Stimulated activated effector memory CD8-positive, alpha-beta T cell treated with anti-CD3 and anti-CD28 coated beads, Interleukin-12 subunit alpha, Interleukin-12 subunit beta, amount 100 ng/mL, for 72 hours (primary cell): ENCODE results near the gene ZNF516.

Experiments
- ATAC-seq: fragments of 150-1000 bp; cut with Tn5 transposase; 2 replicates; pipeline ENCODE4 v1.10.0; 2021
- DNase-seq, 2 donors: peaks; one replicate each; pipeline ENCODE4 v3.0.0; 2021 to 2022; ENCODE audit warnings: low spot score in 2 of 2
- H3K27ac Mint-ChIP-seq: one replicate; pipeline ENCODE4 v1.8.0; 2022; ENCODE audit warnings: mild to moderate bottlenecking, mixed read lengths
- H3K36me3 Mint-ChIP-seq: one replicate; pipeline ENCODE4 v1.8.0; 2022; ENCODE audit warnings: mild to moderate bottlenecking, mixed read lengths
- H3K4me1 Mint-ChIP-seq: one replicate; pipeline ENCODE4 v1.8.0; 2022; ENCODE audit warnings: mixed read lengths
- H3K4me3 Mint-ChIP-seq: one replicate; pipeline ENCODE4 v1.8.0; 2022; ENCODE audit warnings: mild to moderate bottlenecking, mixed read lengths
- H3K9me3 Mint-ChIP-seq: one replicate; pipeline ENCODE4 v1.8.0; 2022; ENCODE audit warnings: mixed read lengths

ZNF516 gene

DNA sequence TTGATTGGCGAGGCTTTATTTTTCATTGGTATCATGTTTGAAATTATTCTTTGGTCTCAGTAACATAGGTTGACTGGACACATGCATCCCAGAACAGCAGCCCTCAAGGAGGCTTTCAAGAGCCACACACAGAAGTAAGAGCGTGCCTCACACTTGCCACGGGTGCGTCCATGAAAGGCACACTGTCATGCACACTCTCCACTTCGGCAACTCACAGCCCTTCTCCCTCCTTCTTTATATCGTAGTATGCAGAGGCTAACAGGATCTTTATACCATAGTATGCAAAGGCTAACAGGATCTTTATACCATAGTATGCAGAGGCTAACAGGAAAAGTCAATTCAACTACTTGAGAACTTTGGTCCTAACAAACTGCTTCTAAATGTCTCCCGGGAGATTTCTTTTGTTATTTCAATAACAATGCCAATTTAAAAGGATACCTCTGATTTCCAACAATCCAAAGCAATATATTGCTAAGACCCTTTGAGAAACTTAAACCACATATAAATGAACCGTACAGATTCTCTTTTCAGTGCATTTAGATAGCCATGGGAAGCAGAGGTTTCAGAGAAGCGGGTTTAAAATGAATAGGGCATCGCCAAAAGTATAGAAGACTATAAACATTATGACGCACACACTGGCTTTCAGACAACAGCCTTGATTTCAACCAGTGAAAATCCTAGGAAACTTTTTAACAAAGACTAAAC is 26.5 kb upstream of the ZNF516 start:
- ATAC-seq (no peak), DNase-seq (no peak)
- H3K27ac Mint-ChIP-seq = no peak overlapping the region
- peaks cover 14% of the 10 kb centered on the region for H3K4me1 Mint-ChIP-seq
- no peaks in the 10 kb centered on the region for H3K36me3 Mint-ChIP-seq
- no peaks in the 10 kb centered on the region for H3K9me3 Mint-ChIP-seq
- no peak overlapping the region for H3K4me3 Mint-ChIP-seq

DNA sequence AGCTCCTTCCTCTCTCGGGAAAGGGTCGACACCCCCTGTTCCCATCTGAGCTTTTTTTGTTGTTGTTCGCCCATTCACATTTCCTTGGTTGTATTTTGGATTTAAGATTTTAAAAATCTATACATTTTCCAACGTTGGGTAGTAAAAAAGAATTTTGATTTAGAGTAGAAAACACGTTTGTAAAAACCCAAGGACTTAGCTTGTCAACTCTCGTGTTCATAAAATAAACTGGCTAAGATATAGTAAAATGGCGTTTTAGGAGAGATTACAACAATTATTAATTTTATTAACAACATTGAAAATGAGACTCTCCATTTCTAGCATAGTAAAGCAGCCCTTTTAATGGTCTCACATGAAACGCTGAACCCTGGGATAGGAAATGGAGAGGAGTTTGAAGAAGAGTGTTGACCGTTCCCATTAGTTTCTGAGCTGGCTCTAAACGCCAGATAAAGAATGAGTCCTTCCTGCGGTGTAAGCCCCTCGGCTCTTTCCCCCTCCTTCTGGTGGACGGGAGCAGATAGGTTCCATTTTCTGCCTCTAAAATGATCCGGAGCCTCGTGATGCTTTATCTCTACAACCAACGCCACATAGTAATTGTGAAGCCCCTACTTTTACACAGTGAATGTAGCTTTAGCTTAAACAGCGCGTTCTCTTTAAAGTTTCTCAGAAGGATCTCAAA is 24.0 kb upstream of the ZNF516 start:
- H3K4me3 Mint-ChIP-seq = peak overlapping the region; percentile 48
- ATAC-seq = no peak

DNA sequence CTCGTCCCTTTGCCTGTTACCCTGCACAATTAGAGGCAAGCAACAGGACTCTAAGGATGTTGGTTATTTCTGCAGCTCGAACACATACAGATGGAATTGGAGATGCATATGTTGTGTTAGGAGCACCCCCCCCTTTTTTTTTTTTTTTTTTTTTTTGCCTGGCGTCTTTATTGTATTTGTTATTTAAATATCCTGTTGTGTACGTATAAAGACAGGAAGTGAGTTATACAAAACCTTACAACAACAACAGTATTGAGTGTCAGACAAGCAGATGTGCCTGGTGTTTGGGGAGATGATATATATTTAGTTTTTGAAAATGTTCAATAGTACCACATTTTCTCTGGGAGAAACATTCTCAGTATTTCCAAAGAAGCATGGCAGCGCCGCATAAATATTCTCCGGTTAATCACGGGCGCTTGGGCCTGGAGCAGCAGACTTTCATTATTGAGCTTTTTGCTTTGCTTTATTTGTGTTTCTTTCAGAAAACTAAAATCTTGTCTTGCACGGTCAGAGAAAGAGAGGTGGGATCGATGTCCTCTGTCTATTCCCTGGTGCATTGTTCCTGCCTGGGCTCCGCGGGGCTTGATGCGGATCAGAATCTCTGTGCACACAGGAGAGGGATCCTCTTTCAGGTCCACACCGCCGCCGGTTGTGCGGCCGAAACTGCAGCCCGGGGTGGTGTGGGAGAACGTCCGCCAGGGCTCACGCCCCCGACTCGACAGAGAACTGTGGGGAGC is 23.2 kb upstream of the ZNF516 start:
- ATAC-seq = peak; percentile 28
- H3K9me3 Mint-ChIP-seq = no peaks in the 10 kb centered on the region

More for the DNA sequence above, 24.0 kb upstream of the ZNF516 start:
- Mint-ChIP-seq H3K36me3 (no peaks in the 10 kb centered on the region), H3K27ac (no peak overlapping the region), H3K4me1 (peaks cover 8% of the 10 kb centered on the region), H3K9me3 (no peaks in the 10 kb centered on the region)
- no peak for DNase-seq

DNA sequence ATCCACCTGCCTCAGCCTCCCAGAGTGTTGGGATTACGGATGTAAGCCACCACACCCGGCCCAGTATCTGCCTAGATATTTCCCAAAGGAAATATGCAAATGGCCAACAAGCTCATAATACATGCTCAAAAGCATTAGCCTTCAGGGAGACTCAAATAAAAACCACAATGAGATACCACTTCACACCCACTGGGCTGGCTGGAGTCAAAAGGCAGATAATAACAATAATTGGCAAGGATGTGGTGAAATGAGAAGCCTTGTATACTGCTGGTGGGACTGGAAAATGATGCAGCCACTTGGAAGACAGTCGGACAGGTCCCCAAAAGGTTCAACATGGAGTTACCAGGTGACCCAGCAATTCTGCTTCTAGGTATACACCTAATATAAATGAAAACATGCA is 20.5 kb upstream of the ZNF516 start:
- ATAC-seq = no peak
- H3K36me3 Mint-ChIP-seq = no peaks in the 10 kb centered on the region
- H3K4me3 Mint-ChIP-seq = no peak overlapping the region

More for the DNA sequence above, 23.2 kb upstream of the ZNF516 start:
- Mint-ChIP-seq H3K4me3 (peak overlapping the region; percentile 48), H3K27ac (no peak overlapping the region), H3K36me3 (no peaks in the 10 kb centered on the region), H3K4me1 (peaks cover 8% of the 10 kb centered on the region)
- DNase-seq = no peak

DNA sequence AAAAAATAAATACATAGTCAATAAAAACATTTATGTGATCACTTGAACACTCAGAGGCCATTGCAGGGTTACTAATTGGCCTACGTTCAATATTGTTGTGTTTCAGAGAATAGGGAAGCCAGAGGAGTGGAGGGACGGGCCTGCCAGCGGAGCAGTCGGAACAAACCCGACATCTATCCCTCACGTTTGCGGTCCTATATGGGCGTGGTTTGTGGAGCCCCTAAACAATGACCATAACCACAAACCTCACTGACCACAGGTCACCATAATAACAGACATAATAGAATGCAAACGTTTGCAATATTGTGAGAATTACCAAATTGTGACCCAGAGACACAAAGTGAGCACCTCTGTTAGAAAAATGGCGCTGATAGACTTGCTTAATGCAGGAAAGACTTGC is 19.5 kb upstream of the ZNF516 start:
- no peak for ATAC-seq
- Mint-ChIP-seq H3K27ac (no peak overlapping the region), H3K9me3 (no peaks in the 10 kb centered on the region), H3K4me3 (no peak overlapping the region), H3K36me3 (no peaks in the 10 kb centered on the region), H3K4me1 (peaks cover 8% of the 10 kb centered on the region)
- DNase-seq = no peak

More for the DNA sequence above, 20.5 kb upstream of the ZNF516 start:
- Mint-ChIP-seq H3K9me3 (no peaks in the 10 kb centered on the region), H3K27ac (no peak overlapping the region), H3K4me1 (peaks cover 8% of the 10 kb centered on the region)
- DNase-seq = no peak

DNA sequence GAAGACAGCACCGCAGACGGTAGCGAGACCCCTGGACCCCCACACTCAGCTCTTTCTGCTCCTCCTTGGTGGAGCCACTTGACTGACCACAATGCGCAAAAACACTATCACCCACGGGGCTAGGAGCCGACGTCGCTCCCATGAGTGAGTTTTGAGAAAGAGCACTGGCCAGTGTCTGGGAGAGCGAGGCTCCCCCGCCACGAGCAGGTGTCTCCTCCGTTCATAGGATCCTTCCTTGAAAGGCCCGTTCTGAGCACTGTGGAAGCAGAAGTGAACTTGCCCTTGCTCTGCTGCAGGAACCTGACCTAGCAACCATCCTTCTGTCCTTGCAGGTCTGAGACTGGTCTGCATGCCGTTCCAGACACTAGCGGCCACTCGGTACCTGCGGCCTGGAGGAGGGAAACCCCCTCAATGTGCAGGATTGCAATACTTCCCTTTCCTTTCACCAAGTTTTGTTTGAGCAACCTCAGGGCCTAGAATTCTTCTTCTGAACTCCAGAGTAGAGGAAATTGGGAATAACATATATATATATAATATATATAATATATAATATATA is 12.9 kb upstream of the ZNF516 start:
- Mint-ChIP-seq H3K27ac (no peak overlapping the region), H3K4me3 (no peak overlapping the region), H3K4me1 (no peaks in the 10 kb centered on the region), H3K36me3 (peaks cover 5% of the 10 kb centered on the region), H3K9me3 (no peaks in the 10 kb centered on the region)
- ATAC-seq = no peak
- no peak for DNase-seq

DNA sequence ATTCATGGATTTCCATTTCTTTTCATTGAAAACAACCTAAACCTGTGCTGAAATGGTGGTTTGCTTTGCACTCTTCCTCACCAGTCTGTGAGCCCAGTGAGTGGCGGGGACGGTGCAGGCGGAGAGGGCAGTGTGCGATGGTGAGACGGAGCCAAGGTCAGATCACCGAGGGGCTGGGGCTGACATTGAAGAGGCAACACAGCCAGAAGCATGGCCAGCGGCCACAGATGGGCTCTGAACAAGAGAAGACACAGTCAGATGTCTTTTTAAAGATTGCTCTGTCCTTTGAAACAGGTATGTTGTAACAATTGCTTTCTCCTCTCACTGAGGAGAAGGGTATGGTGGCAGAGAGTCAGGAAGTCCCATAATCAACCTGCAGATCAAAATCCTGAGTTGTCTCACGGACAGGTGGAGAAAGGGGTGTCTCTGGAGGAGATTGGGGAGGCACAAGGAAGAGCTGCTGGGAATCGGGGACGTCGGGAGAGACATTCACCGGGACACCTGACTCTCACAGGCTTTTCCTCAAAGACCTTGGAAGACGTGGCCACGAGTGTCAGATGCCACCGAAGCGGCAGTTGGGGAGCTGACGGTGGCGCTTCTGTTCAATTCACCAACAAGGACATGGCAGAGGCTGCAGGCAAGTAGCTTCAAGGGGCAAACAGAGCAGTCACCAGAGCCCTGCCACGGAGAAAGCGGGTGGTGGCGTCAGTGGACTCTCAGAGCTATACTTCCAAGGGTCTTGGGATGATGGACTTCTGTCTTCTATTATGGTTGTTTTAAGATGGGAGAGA is 12.1 kb upstream of the ZNF516 start:
- H3K36me3 Mint-ChIP-seq = peaks cover 5% of the 10 kb centered on the region
- no peak overlapping the region for H3K27ac Mint-ChIP-seq
- H3K4me1 Mint-ChIP-seq = no peaks in the 10 kb centered on the region
- H3K4me3 Mint-ChIP-seq = no peak overlapping the region
- H3K9me3 Mint-ChIP-seq = no peaks in the 10 kb centered on the region
- DNase-seq (no peak), ATAC-seq (no peak)

DNA sequence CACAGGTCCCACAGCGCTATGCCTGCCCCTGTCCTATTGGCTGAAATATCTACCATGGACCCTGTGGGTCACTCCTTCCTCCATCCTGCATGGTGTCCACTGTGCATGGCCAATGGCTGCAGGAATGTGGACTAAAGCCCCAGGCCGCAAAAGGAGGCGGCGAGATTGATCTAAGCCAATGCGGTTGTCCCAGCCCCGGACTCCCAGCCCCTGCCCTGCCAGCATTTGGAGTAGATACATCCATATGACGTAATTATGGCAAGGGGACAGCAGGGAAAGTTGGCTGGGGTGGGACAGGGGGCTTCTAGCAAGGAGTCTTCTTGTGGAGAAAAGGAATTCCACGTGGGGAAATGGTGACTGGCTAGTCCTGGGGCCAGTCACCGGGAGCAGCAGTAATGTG is 11.4 kb upstream of the ZNF516 start:
- Mint-ChIP-seq H3K4me3 (no peak overlapping the region), H3K9me3 (no peaks in the 10 kb centered on the region), H3K4me1 (no peaks in the 10 kb centered on the region), H3K27ac (no peak overlapping the region), H3K36me3 (peaks cover 5% of the 10 kb centered on the region)
- no peak for DNase-seq
- no peak for ATAC-seq

DNA sequence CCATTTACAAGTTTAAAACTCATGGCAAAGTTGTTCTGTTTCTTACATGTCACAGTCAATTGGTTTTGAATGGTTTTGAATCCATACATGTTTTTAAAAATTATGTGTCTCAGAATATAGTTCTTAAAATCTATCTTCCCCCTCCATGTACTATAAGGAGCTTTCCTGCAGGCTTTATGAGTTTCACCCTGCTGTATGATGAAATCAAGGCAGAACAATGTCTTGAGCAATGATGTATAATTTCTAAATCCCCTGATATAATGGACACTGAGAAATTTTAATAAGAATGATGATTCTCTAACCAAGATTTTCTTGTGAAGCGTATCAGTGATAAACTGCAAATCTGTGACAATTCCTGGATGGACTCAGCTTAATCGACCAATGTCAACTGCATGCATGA is 10.6 kb upstream of the ZNF516 start:
- DNase-seq (no peak), ATAC-seq (no peak)
- Mint-ChIP-seq H3K27ac (no peak overlapping the region), H3K36me3 (peaks cover 5% of the 10 kb centered on the region), H3K4me3 (no peak overlapping the region), H3K9me3 (no peaks in the 10 kb centered on the region), H3K4me1 (no peaks in the 10 kb centered on the region)

DNA sequence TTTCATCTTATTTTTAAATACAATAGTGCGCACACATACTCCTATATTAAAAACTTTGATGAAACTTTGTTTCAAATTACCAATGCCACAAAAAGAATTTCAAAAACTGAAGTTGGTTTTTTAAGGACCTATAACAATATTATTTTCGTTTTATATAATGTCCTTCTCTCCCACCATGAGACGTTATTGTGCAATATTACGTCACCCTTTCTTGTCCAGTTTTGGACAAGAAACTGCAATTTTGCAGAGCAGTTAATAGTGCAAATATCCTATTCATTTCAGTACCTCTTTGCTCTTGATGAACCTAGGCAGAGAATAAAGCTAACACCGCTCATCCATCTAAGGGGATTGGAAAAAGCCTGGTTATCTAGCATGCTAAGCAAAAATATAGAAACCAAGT is 9.7 kb upstream of the ZNF516 start:
- no peaks in the 10 kb centered on the region for H3K9me3 Mint-ChIP-seq
- DNase-seq (no peak), ATAC-seq (no peak)
- no peak overlapping the region for H3K27ac Mint-ChIP-seq
- peaks cover 5% of the 10 kb centered on the region for H3K36me3 Mint-ChIP-seq
- H3K4me1 Mint-ChIP-seq = no peaks in the 10 kb centered on the region
- no peak overlapping the region for H3K4me3 Mint-ChIP-seq

DNA sequence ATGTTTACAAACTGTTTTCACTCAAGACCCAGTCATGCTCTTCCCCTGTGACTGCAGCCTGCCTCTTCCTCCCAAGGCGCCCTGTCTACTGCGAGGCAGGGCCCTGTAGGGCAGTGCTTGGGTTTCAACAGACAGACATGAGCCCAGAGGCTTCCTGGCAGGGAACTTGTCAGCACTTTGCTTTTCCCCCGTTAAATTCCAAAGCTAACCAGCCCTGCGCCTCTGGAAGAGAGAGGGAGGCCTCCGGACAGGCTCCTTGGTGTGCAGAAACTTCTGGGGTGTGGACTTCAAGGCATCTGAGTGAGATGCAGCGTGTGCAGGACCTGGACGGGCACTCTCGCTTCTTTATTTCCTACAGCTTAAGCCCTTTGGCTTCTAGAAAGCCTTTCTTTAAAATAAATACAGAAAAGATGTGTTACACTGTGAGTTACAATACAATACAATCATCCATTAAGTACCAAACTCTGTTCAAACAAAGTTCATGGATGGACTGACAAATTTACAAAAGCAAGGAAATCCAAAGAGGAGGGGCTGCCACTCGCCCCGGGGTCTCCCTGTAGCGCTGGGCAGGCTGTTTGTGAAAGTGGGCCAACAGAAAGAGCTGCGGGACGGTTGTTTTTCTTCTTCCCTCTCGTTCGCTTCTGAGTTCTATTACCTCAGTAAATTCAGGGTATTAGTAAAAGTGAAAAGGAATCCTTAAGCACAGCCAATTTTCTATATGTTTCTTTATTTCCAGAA is 8.8 kb upstream of the ZNF516 start:
- no peaks in the 10 kb centered on the region for H3K9me3 Mint-ChIP-seq
- peaks cover 5% of the 10 kb centered on the region for H3K36me3 Mint-ChIP-seq
- H3K4me1 Mint-ChIP-seq = no peaks in the 10 kb centered on the region
- H3K4me3 Mint-ChIP-seq = no peak overlapping the region
- DNase-seq = no peak
- ATAC-seq = no peak
- no peak overlapping the region for H3K27ac Mint-ChIP-seq

DNA sequence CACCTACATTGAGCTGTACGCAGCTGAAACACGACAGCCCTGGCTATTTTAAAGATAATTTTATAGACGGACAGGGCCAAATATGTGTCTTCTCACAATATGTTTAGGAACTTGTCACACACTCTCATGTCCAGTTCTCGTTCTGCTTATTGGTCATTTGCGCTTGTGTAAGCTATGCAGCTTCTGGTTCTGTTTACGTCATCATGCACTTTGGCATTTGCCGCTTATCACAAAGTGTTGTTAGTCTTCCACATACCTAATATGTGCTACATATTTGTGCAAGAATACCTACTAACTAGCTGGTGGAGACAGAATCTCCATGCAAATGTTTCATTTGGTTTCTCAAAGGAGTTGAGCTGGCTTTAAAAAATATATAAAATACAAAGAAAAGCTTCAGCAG is 7.5 kb upstream of the ZNF516 start:
- no peaks in the 10 kb centered on the region for H3K4me1 Mint-ChIP-seq
- DNase-seq = no peak

DNA sequence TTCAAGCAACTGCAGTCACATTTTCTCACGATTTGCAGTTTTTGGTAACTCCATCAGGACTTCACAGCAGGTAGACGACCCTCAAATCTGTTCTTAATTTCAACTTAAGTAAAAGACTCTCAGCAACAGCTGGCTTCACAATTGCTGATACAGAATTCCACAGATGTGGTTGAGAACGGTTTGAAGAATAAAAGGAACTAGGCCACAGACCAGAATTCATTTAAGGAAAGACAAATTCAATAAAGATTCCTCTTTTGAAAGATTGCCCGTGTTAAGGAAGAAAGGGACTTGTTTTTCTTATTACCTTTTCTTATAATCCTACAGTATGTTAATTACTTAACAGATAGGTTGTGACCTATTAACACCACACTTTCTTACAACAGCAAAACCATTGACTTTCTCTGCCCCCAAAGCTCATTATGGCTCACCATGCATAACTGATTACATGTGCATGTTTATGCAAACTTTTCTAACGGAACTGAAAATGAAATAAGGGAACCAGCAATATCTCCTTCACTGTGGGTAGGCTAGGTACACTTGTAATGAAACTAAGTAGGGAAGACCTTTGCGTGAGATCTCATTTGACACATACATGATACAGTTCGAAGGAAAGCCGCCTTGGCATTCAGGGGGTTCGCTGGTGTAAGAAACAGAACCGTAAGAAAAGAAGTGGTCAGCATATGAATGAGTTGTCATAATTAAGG is 4.7 kb upstream of the ZNF516 start:
- Mint-ChIP-seq H3K27ac (no peak overlapping the region), H3K36me3 (no peaks in the 10 kb centered on the region), H3K9me3 (no peaks in the 10 kb centered on the region), H3K4me1 (peaks cover 5% of the 10 kb centered on the region), H3K4me3 (no peak overlapping the region)
- ATAC-seq = peak; percentile 64
- DNase-seq = no peak

More for the DNA sequence above, 7.5 kb upstream of the ZNF516 start:
- no peak overlapping the region for H3K27ac Mint-ChIP-seq
- no peak overlapping the region for H3K4me3 Mint-ChIP-seq
- no peaks in the 10 kb centered on the region for H3K36me3 Mint-ChIP-seq
- no peaks in the 10 kb centered on the region for H3K9me3 Mint-ChIP-seq
- ATAC-seq = no peak

DNA sequence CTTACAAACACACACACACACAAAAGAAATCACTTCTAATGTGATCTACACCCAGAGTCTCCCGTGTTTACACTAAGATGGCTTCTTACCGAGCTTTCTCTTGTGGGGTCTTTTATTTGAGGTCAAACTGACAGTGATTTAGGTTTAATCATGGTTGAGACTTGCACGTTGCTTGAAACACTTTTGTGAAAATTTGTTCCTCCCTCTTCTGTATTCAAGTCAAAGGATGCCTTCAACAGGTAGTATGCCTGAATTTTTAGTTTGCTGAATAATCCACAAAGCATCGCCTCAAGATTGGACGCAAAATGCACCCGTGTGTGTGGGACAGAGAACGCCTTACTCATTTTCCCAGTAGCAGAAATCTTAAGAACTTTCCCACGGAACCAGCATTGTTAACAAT is 4.0 kb upstream of the ZNF516 start:
- Mint-ChIP-seq H3K27ac (no peak overlapping the region), H3K36me3 (peaks cover 5% of the 10 kb centered on the region), H3K9me3 (no peaks in the 10 kb centered on the region), H3K4me1 (peaks cover 10% of the 10 kb centered on the region), H3K4me3 (no peak overlapping the region)
- DNase-seq (no peak), ATAC-seq (no peak)
